Stimulated activated CD4-positive, alpha-beta T cell treated with anti-CD3 and anti-CD28 coated beads, Interleukin-15, amount 100 ng/mL, for 24 hours (primary cell): Measurements from ENCODE around the gene SLC33A1.

Experiments used
- DNase-seq: peaks from one replicate; pipeline ENCODE4 v3.0.0-alpha.2; 2020

SLC33A1 gene

GRCh38 chr3:155790272-155790925 is 63.8 kb downstream of the SLC33A1 start:
- no peak for DNase-seq

- DNase-seq, result no peak
These were observed 68.4 kb downstream of the SLC33A1 start for GRCh38 chr3:155785662-155786295.

- DNase-seq, result no peak
These were observed 71.8 kb downstream of the SLC33A1 start for GRCh38 chr3:155782390-155782953.

- DNase-seq, result no peak
These were observed 73.9 kb downstream of the SLC33A1 start for GRCh38 chr3:155780291-155780690.

- no peak for DNase-seq
These were observed 75.8 kb downstream of the SLC33A1 start for GRCh38 chr3:155778462-155778861.

- no peak for DNase-seq
These were observed 81.4 kb downstream of the SLC33A1 start for GRCh38 chr3:155772801-155773200.

- no peak for DNase-seq
These were observed 83.1 kb downstream of the SLC33A1 start for GRCh38 chr3:155771126-155771525.
